Astrocyte of the hippocampus (primary cell): Measurements from ENCODE around the gene UBXN4.
"Not testable (repeated sequence)": the region's sequence is repeated elsewhere in the genome, so short reads cannot be mapped to it uniquely, and the experiment has no call there.

Source experiments
- DNase-seq: peaks from one replicate; pipeline ENCODE4 v3.0.0; 2011; ENCODE audit warnings: low read depth, low spot score

Gene UBXN4

GRCh38 chr2:135762022-135762421 is 20.4 kb downstream of the UBXN4 start:
- no peak for DNase-seq

- no peak for DNase-seq
Measured at GRCh38 chr2:135762530-135762929, 20.9 kb downstream of the UBXN4 start.

GRCh38 chr2:135768863-135769262 is 27.2 kb downstream of the UBXN4 start:
- no peak for DNase-seq

- DNase-seq: no peak
Measured at GRCh38 chr2:135773319-135773718, 31.7 kb downstream of the UBXN4 start.

GRCh38 chr2:135773917-135774316 is 32.3 kb downstream of the UBXN4 start:
- DNase-seq: no peak

- no peak for DNase-seq
Measured at GRCh38 chr2:135775420-135775819, 33.8 kb downstream of the UBXN4 start.

GRCh38 chr2:135776367-135776766 is 34.7 kb downstream of the UBXN4 start:
- no peak for DNase-seq

- no peak for DNase-seq
Measured at GRCh38 chr2:135782231-135782630, 40.6 kb downstream of the UBXN4 start.

GRCh38 chr2:135783439-135783838 is 41.8 kb downstream of the UBXN4 start:
- DNase-seq: no peak

- no peak for DNase-seq
Measured at GRCh38 chr2:135785032-135785431, 43.4 kb downstream of the UBXN4 start.

GRCh38 chr2:135786823-135787222 is 45.2 kb downstream of the UBXN4 start:
- DNase-seq: peak; percentile 93

GRCh38 chr2:135790423-135790822 is 48.8 kb downstream of the UBXN4 start:
- DNase-seq: no peak

- DNase-seq: peak; percentile 65
Measured at GRCh38 chr2:135791418-135792190, 49.9 kb downstream of the UBXN4 start.

GRCh38 chr2:135792401-135793150 is 50.9 kb downstream of the UBXN4 start:
- DNase-seq: no peak

GRCh38 chr2:135795641-135796040 is 54.0 kb downstream of the UBXN4 start:
- not testable (repeated sequence) for DNase-seq

GRCh38 chr2:135796606-135797005 is 55.0 kb downstream of the UBXN4 start:
- DNase-seq: no peak

- peak; percentile 86 for DNase-seq
Measured at GRCh38 chr2:135797497-135798274, 56.0 kb downstream of the UBXN4 start.

GRCh38 chr2:135798275-135798705 is 56.6 kb downstream of the UBXN4 start:
- no peak for DNase-seq

GRCh38 chr2:135798762-135799161 is 57.1 kb downstream of the UBXN4 start:
- DNase-seq: no peak

GRCh38 chr2:135799738-135800137 is 58.1 kb downstream of the UBXN4 start:
- DNase-seq: no peak

GRCh38 chr2:135800513-135801460 is 59.1 kb downstream of the UBXN4 start:
- no peak for DNase-seq
